IgD-negative memory B cell (primary cell): ENCODE results near the gene WWOX. TPM values are rescaled to one million over a fixed set of nuclear protein-coding genes. Genes with fewer than 3 reads are reported as not detected.

Source experiments
- H3K27ac Mint-ChIP-seq, 3 donors: one replicate each; pipeline ENCODE4 v1.8.0; 2020 to 2022; ENCODE audit warnings: mild to moderate bottlenecking in 3 of 3, mixed read lengths in 3 of 3, moderate library complexity in 1 of 3
- H3K27me3 Mint-ChIP-seq: one replicate; pipeline ENCODE4 v1.8.0; 2021; ENCODE audit warnings: mixed read lengths
- H3K36me3 Mint-ChIP-seq: one replicate; pipeline ENCODE4 v1.8.0; 2020; ENCODE audit warnings: mild to moderate bottlenecking, mixed read lengths
- H3K4me1 Mint-ChIP-seq, 3 donors: one replicate each; pipeline ENCODE4 v1.8.0; 2020 to 2022; ENCODE audit warnings: mixed read lengths in 3 of 3, mild to moderate bottlenecking in 1 of 3
- H3K4me3 Mint-ChIP-seq, 4 donors: one replicate each; pipeline ENCODE4 v1.8.0; 2020 to 2022; ENCODE audit warnings: mild to moderate bottlenecking in 4 of 4, mixed read lengths in 4 of 4, moderate library complexity in 3 of 4
- H3K9me3 Mint-ChIP-seq, 3 donors: one replicate each; pipeline ENCODE4 v1.8.0; 2020 to 2021; ENCODE audit warnings: mixed read lengths in 3 of 3, mild to moderate bottlenecking in 1 of 3
- polyA plus RNA-seq: library from polyadenylated mRNA; unstranded; fragments of 300-500 nt; fragmentation: Illumina TruSeq; gene quantifications from one replicate; pipeline ENCODE4 v1.2.3, GENCODE V29; 2021

Gene WWOX
- polyA plus RNA-seq, 1 donor from 2014 or later, result 12.2 TPM

DNA sequence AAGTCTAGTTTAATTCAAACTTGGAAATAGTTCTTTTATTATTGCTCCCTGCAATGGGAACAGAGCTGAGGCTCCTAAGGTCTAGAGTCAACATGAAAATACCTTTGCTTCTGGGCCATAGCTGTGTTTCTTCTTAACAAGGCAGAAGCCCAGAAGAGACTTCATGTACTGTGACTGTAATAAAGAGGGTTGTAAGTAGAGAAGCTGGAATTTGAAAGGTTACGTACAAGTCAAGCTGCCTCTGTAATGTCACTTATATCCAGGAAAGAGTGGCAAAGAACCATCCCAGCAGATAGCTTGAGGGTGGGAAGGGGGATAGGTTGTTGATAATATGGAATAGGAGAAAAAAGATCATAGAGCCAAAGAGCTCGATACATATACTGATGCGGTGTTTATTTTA lies 248.6 kb downstream of the WWOX start:
- peaks cover 4% of the 10 kb centered on the region for H3K36me3 Mint-ChIP-seq
- peaks cover 0 to 4% (median 0%) of the 10 kb centered on the region in 3 donors for H3K9me3 Mint-ChIP-seq
- H3K27me3 Mint-ChIP-seq, result no peaks in the 10 kb centered on the region
- H3K4me1 Mint-ChIP-seq, result no peaks in the 10 kb centered on the region
- no peak overlapping the region for H3K4me3 Mint-ChIP-seq
- no peak overlapping the region for H3K27ac Mint-ChIP-seq

DNA sequence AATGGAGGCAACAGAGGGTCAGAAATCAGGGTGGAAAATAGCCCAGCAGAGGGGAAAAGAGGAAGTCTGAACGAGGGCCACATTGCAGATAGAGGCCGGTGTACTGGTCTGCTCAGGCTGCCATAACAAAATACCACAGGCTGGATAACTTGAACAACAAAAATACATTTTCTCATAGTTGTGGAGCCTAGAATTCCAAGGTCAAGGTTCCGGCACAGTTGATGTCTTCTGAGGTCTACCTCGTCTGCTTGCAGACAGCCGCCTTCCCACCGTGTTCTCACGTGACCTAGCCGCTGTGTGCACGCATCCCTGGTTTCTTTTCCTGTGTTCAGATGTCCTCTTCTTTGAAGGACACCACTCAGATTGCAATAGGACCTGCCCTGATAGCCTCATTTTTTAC lies 249.4 kb downstream of the WWOX start:
- peaks cover 5% of the 10 kb centered on the region for H3K36me3 Mint-ChIP-seq
- H3K27me3 Mint-ChIP-seq, result no peaks in the 10 kb centered on the region
- H3K4me1 Mint-ChIP-seq, result no peaks in the 10 kb centered on the region
- H3K27ac Mint-ChIP-seq, result peak overlapping the region in 1 of 3 donors; percentile 27
- H3K9me3 Mint-ChIP-seq, result peaks cover 0 to 4% (median 0%) of the 10 kb centered on the region in 3 donors
- H3K4me3 Mint-ChIP-seq, result no peak overlapping the region

DNA sequence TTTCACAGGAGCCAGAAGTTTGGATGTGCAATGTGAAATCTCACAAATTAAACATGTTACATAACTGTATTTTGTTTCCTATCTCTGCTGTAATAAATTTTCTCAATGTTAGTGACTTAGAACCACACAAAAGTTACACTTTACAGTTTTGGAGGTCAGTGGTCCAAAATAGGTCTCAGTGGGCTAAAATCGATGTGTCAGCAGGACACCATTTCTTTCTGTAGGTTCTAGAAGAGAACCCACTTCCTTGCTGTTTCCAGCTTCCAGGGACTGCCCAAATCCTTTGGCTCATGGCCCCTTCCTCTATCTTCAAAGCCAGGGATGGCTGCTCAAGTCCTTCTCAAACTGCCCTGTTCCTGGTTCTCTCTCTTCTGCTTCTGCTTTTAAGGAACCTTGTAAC lies 252.7 kb downstream of the WWOX start:
- Mint-ChIP-seq H3K27ac (no peak overlapping the region), H3K4me3 (no peak overlapping the region), H3K36me3 (peaks cover 2% of the 10 kb centered on the region), H3K4me1 (no peaks in the 10 kb centered on the region), H3K27me3 (no peaks in the 10 kb centered on the region), H3K9me3 (peaks cover 0 to 4% (median 0%) of the 10 kb centered on the region in 3 donors)

DNA sequence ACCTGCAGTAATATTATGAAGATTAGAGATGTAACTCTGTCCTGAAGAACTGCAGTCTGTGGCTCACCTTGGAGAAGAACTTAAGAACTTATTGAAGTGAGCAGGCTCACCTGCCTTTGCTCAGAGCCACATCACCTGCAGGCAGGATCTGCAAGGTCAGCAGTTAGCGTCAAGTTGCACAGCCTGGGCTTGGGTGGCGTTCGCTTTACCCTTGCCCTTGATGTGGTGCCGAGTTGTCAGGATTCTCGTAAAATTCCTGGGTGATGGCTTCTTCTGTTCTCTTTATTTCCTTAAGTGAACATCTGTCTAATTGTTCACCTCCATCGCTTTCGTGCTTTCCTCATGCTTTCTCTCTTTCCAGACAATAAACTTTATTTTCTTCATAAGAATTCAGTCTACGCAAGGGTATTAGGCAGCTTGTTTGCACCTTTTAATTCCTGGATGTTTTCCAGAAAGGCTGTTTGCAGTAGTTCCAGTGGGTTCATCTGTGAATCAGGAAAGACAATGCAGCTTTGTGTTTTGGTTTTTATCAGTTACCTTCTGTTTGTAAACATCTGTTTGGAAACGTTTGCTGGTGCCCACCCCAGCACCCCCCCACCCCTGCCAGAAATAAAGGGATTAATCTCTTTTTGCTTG lies 254.3 kb downstream of the WWOX start:
- H3K27ac Mint-ChIP-seq, result no peak overlapping the region
- H3K9me3 Mint-ChIP-seq, result peaks cover 0 to 4% (median 0%) of the 10 kb centered on the region in 3 donors
- peaks cover 1% of the 10 kb centered on the region for H3K36me3 Mint-ChIP-seq
- H3K4me1 Mint-ChIP-seq, result no peaks in the 10 kb centered on the region
- no peak overlapping the region for H3K4me3 Mint-ChIP-seq
- no peaks in the 10 kb centered on the region for H3K27me3 Mint-ChIP-seq

DNA sequence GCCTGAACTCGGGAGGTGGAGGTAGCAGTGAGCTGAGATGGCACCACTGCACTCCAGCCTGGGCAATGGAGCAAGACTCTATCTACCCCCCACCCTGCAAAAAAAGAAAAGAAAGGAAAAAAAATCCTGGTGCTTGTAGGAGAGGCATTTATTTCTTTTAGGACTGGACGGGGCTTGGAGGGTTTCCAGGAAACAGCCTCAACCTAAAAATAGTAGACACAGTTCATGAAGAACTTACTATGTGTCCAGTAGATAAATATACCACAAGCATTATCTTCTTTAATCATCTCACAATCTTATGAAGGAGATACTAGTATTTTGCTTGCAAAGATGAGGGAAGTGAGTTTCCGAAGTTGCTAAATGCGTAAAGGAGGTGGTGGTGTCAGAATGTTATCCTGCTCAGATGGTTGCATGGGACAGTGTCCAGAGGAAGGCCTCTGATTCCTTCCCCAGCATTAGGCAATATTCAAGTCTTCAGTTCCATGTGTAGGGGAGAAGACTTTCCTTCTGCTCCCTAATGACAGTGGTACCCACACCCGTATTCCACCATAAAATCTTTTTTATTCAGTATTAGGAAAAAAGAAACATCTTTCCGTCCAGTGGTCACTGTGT lies 263.2 kb downstream of the WWOX start:
- Mint-ChIP-seq H3K9me3 (no peaks in the 10 kb centered on the region), H3K36me3 (no peaks in the 10 kb centered on the region), H3K27ac (no peak overlapping the region), H3K4me1 (peaks cover 0 to 2% (median 0%) of the 10 kb centered on the region in 3 donors), H3K27me3 (no peaks in the 10 kb centered on the region), H3K4me3 (no peak overlapping the region)

DNA sequence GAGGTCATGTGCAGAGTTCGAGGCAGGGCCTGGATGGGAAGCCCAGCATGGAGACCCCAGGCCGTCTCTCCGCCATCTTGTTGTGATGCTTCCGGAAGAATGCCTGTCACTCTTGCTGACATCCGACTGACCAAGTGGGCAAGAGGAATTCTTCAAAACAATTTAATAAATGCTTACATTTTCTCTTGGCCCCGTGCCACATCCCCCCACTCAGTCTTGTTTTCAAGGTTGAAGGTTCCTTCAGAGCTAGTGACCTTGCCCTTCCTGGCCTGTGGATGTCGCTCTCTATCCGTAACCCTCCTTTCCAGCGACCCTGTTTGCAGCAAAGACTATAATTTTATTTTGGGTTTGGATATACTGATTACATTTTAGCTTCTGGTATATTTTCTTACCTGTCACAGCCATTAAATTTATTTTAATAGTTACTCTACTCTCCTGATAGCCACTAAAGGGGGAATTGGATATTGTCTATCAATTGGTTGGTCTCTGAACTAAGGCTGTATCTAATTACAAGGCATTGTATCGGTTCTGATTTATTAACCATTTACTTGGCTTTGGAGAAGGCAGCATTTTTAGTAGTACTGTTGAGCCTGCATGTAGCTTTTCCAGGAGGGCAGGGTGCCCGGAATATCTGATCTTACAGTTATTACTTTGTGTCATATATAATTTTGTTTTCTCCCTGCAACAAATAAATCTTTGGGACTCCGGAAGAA lies 264.5 kb downstream of the WWOX start:
- Mint-ChIP-seq H3K4me1 (peaks cover 0 to 2% (median 0%) of the 10 kb centered on the region in 3 donors), H3K36me3 (no peaks in the 10 kb centered on the region), H3K9me3 (no peaks in the 10 kb centered on the region), H3K4me3 (no peak overlapping the region), H3K27me3 (no peaks in the 10 kb centered on the region), H3K27ac (peak overlapping the region in 1 of 3 donors; percentile 25)

DNA sequence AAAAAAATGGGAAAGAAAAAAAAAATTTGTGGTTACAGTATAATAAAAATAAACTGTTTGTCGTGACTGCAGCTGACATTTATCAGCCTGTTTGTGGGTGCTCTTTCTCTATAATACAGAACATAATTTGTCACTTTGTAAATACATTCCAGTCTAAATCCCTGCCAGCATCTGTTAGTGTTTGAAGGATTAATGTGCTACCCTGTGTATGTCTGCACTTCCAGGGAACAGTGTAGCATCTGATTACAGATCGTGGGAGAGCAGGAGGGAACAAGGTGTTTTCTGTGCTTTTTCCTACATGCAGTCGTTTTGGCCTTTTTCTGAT lies 265.1 kb downstream of the WWOX start:
- peaks cover 0 to 2% (median 0%) of the 10 kb centered on the region in 3 donors for H3K4me1 Mint-ChIP-seq
- H3K4me3 Mint-ChIP-seq, result no peak overlapping the region
- no peak overlapping the region for H3K27ac Mint-ChIP-seq
- H3K9me3 Mint-ChIP-seq, result no peaks in the 10 kb centered on the region
- no peaks in the 10 kb centered on the region for H3K27me3 Mint-ChIP-seq
- no peaks in the 10 kb centered on the region for H3K36me3 Mint-ChIP-seq

DNA sequence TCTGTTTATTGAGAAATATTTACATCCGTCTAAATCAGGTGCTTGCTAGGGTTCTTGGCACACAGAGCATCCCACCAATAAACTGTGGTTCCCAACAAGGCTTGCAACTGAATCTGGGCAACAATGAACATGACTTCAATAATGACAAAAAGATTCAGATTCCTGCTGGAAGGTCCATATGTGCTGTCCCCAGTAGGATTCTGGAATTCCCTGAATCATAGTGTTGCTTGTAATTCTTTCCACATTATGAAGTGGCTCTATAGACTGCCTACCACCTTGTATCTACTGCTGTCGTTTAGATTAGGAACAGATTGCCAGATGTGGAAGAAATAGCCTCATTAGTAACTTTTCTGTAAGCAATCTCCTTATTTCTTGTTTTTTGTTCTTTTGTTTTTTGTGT lies 265.9 kb downstream of the WWOX start:
- no peak overlapping the region for H3K4me3 Mint-ChIP-seq
- no peak overlapping the region for H3K27ac Mint-ChIP-seq
- no peaks in the 10 kb centered on the region for H3K9me3 Mint-ChIP-seq
- H3K27me3 Mint-ChIP-seq, result no peaks in the 10 kb centered on the region
- peaks cover 0 to 2% (median 0%) of the 10 kb centered on the region in 3 donors for H3K4me1 Mint-ChIP-seq
- no peaks in the 10 kb centered on the region for H3K36me3 Mint-ChIP-seq

DNA sequence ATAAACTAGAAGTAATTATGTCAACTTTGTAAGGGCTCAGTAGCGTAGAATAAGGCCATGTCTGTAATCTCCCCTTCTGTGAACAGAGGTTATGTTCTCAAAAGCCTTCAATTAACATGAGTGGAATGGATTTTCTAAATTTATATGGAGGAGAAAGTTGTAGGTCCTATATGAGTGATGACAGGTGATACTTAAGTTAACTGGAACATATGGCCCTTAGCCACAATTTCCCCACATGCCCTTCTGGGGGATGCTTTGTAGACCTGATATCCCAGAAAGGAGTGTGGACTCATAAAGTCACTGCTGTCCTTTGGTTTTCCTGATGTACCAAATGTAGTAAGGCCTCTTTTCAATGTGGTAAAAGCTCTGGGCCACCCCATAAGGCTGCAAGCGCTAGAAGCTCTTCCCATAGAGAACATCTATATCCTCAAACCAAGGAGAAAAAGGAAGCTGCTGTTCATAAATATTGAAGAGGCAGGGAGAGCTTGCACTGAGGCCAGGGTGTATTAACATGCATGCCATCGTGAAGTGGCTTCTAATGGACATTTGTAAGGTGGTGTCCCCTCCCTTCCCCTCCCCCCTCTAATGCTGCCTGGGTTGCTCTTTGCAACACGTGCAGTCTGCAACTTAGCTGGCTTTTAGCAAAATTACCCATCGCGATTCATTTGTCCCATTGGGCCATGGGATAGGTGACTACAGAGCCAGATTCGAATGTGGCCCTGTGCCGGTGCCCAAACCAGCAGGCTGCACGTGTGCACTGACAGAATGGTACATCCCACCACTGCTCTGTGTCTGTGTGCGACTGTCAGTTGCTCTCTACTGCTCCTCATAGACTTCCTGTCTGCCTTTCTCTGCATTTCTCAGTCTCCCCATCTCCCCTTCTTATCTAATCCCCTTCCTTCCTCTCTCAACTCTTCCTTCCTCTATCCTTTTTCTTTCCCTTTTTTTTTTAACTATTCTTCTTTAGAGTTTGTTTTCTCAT lies 269.0 kb downstream of the WWOX start:
- Mint-ChIP-seq H3K36me3 (no peaks in the 10 kb centered on the region), H3K4me1 (peaks cover 0 to 2% (median 0%) of the 10 kb centered on the region in 3 donors), H3K9me3 (peaks cover 2 to 6% (median 5%) of the 10 kb centered on the region in 3 donors), H3K27me3 (no peaks in the 10 kb centered on the region), H3K4me3 (no peak overlapping the region), H3K27ac (no peak overlapping the region)

DNA sequence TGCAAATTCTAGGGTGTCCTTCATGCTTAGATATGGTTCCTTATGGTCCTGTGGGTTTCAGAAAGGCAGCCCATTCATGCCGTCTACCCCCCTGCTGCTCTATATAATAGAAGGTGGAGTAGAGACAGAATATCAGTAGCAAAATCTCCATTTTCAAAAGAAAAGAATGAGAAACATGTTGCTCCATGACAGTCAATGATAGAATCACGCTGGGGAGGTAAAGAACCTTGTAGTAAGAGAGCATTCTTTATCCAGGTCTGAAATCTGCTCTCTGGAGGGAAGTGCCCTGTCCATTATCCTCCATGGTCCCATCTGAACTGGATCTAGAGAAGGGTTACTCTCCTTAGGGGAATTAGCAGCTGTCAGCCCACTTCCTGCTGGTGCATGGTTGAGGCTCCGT lies 272.8 kb downstream of the WWOX start:
- no peaks in the 10 kb centered on the region for H3K4me1 Mint-ChIP-seq
- no peak overlapping the region for H3K4me3 Mint-ChIP-seq
- peaks cover 2 to 6% (median 5%) of the 10 kb centered on the region in 3 donors for H3K9me3 Mint-ChIP-seq
- no peaks in the 10 kb centered on the region for H3K27me3 Mint-ChIP-seq
- no peak overlapping the region for H3K27ac Mint-ChIP-seq
- peaks cover 6% of the 10 kb centered on the region for H3K36me3 Mint-ChIP-seq

DNA sequence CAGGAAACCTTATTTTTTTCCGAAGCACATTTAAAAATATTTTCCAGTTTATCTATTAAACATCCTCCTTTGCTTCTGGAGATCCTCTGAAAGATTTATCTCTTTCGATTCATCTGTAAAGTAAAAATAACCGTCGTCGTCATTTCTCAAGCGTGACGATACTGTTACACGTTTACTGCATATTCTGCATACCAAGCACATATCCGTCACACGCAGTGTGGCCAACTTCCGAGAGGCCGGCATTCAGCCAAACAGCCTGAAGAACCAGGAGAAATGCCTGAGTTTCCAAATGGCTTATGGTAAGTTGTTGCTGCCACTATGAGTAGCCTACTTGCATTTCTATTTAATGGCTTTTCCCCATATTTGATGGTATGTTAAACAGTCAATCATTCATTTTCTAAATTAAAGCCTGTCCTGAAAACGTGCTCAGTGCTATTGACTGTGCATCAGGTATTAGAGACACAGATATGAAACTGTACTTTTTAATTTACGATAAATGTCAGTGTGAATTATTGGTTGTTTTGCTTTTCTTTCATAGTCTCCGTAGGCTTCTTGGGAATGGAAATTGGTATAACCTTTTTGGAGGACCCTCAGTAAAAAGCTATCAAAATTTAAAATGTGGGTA lies 275.7 kb downstream of the WWOX start:
- no peaks in the 10 kb centered on the region for H3K27me3 Mint-ChIP-seq
- no peak overlapping the region for H3K27ac Mint-ChIP-seq
- peaks cover 2 to 6% (median 5%) of the 10 kb centered on the region in 3 donors for H3K9me3 Mint-ChIP-seq

DNA sequence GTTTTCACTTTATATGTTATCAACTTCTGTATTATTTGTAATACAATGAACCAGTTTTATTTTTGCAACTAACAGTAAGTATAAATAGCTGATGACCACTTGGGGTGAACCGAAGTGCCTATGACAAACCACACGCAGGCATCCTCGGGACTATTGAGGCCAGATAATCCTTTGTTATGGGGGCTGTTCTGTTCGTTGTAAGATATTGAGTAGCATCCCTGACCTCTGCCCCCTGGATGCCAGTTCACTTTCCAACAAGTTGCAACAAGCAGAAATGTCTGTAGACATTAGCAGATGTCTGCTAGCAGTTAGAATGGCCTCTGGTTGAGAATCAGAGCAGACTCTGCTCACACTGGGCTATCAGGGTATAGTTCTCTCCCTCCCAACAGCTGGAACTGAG lies 277.0 kb downstream of the WWOX start:
- H3K27me3 Mint-ChIP-seq, result no peaks in the 10 kb centered on the region
- H3K36me3 Mint-ChIP-seq, result peaks cover 6% of the 10 kb centered on the region
- H3K4me3 Mint-ChIP-seq, result no peak overlapping the region
- H3K4me1 Mint-ChIP-seq, result no peaks in the 10 kb centered on the region
- H3K9me3 Mint-ChIP-seq, result peaks cover 0 to under 1% (median 0%) of the 10 kb centered on the region in 3 donors
- H3K27ac Mint-ChIP-seq, result no peak overlapping the region

More for the DNA sequence above, 275.7 kb downstream of the WWOX start:
- Mint-ChIP-seq H3K36me3 (peaks cover 6% of the 10 kb centered on the region), H3K4me1 (no peaks in the 10 kb centered on the region), H3K4me3 (no peak overlapping the region)

DNA sequence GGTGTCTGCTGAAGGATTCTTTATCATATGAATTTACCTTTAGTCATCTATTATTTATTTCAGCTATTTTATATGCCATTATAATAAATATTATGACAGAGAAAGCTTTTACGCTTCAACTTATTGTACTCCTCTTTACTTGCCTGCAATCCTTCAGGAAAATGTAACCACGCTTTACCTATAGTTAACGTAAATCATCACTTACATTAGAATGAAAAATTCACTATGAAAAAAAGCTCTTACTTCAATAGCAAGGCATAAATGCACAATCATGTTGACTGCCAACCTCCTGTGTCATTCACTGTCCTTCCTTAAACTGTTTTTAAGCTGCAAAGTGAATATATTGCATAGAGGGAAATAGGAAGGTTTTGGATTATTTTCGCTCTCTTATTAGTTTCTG lies 277.9 kb downstream of the WWOX start:
- no peaks in the 10 kb centered on the region for H3K27me3 Mint-ChIP-seq
- H3K9me3 Mint-ChIP-seq, result no peaks in the 10 kb centered on the region
- no peak overlapping the region for H3K4me3 Mint-ChIP-seq
- peaks cover 6% of the 10 kb centered on the region for H3K36me3 Mint-ChIP-seq
- no peaks in the 10 kb centered on the region for H3K4me1 Mint-ChIP-seq
- H3K27ac Mint-ChIP-seq, result no peak overlapping the region

DNA sequence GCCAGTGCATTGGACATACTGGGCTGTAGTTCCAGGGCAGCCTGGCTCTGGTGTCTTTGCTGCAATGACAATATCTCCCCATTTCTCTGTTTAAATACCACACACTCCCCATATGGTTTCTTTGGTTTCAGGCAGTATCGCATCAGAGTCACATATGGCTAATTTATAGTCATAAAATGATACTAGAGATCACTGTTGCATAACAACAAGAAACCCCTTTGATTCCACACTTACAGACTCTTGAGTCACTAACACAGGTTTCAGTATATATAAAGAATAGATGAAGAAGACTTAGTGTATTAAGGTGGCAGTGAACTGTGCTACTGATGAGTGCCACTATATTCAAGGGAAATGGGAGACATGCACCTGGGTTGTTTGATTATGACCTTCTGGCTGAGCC lies 281.6 kb downstream of the WWOX start:
- no peak overlapping the region for H3K27ac Mint-ChIP-seq
- H3K4me1 Mint-ChIP-seq, result no peaks in the 10 kb centered on the region
- no peak overlapping the region for H3K4me3 Mint-ChIP-seq
- H3K36me3 Mint-ChIP-seq, result peaks cover under 1% of the 10 kb centered on the region
- peaks cover 0 to 2% (median 1%) of the 10 kb centered on the region in 3 donors for H3K9me3 Mint-ChIP-seq
- H3K27me3 Mint-ChIP-seq, result no peaks in the 10 kb centered on the region
